ENCODE data around the gene BLTP2. TPM values are rescaled to one million over a fixed set of nuclear protein-coding genes. Genes with fewer than 3 reads are reported as not detected.

BLTP2 gene
- total RNA-seq, 1 donor, result 176 TPM

GRCh38 chr17:28684963-28685362, 40.0 kb upstream of the BLTP2 start:
- no peak overlapping the region for H3K4me3 ChIP-seq (ENCODE audit: low read depth, low read length)
- DNase-seq (ENCODE audit: low read depth), result peak; percentile 72
- TF ChIP-seq CTCF (IDR thresholded peaks at IDR 0.05; ENCODE audit: insufficient read depth, low read depth, low read length), result no peak

- TF ChIP-seq CTCF (IDR thresholded peaks at IDR 0.05; ENCODE audit: insufficient read depth, low read depth, low read length), result no peak
- no peak overlapping the region for H3K4me3 ChIP-seq (ENCODE audit: low read depth, low read length)
- no peak for DNase-seq (ENCODE audit: low read depth)
Measured at GRCh38 chr17:28682655-28683054, 37.7 kb upstream of the BLTP2 start.

- no peak for DNase-seq (ENCODE audit: low read depth)
- no peak for TF ChIP-seq CTCF (IDR thresholded peaks at IDR 0.05; ENCODE audit: insufficient read depth, low read depth, low read length)
- H3K4me3 ChIP-seq (ENCODE audit: low read depth, low read length), result no peak overlapping the region
Measured at GRCh38 chr17:28675980-28676379, 31.0 kb upstream of the BLTP2 start.

GRCh38 chr17:28675490-28675889, 30.5 kb upstream of the BLTP2 start:
- no peak for DNase-seq (ENCODE audit: low read depth)
- H3K4me3 ChIP-seq (ENCODE audit: low read depth, low read length), result no peak overlapping the region
- TF ChIP-seq CTCF (IDR thresholded peaks at IDR 0.05; ENCODE audit: insufficient read depth, low read depth, low read length), result no peak

GRCh38 chr17:28669918-28670317, 25.0 kb upstream of the BLTP2 start:
- DNase-seq (ENCODE audit: low read depth), result no peak
- no peak overlapping the region for H3K4me3 ChIP-seq (ENCODE audit: low read depth, low read length)
- no peak for TF ChIP-seq CTCF (IDR thresholded peaks at IDR 0.05; ENCODE audit: insufficient read depth, low read depth, low read length)

GRCh38 chr17:28667870-28668269, 22.9 kb upstream of the BLTP2 start:
- TF ChIP-seq CTCF (IDR thresholded peaks at IDR 0.05; ENCODE audit: insufficient read depth, low read depth, low read length), result no peak
- H3K4me3 ChIP-seq (ENCODE audit: low read depth, low read length), result no peak overlapping the region
- no peak for DNase-seq (ENCODE audit: low read depth)

- TF ChIP-seq CTCF (IDR thresholded peaks at IDR 0.05; ENCODE audit: insufficient read depth, low read depth, low read length), result no peak
- H3K4me3 ChIP-seq (ENCODE audit: low read depth, low read length), result no peak overlapping the region
- no peak for DNase-seq (ENCODE audit: low read depth)
Measured at GRCh38 chr17:28665994-28666393, 21.0 kb upstream of the BLTP2 start.

All from fibroblast of villous mesenchyme (primary cell).